Fibroblast of lung (primary cell): ENCODE results near the gene CASTOR2. TPM values are rescaled to one million over a fixed set of nuclear protein-coding genes. Genes with fewer than 3 reads are reported as not detected.
A peak's percentile ranks its signal among the peaks of the same experiment; 100 is the strongest.

ENCODE experiments used
- DNase-seq, 2 donors: peaks; one replicate each; pipeline versions ENCODE4 v3.0.0 to v3.0.0-alpha.2; 2010; ENCODE audit warnings: low read depth in 2 of 2
- H2AFZ ChIP-seq: 2 replicates; pipeline ENCODE4 v1.5.1; 2012; ENCODE audit warnings: low read length, control low read depth, inconsistent platforms
- H3K27ac ChIP-seq: 2 replicates; pipeline ENCODE4 v1.5.1; 2011; ENCODE audit warnings: low read length, control low read depth; ENCODE audit not compliant: insufficient read depth
- H3K27me3 ChIP-seq: 2 replicates; pipeline ENCODE4 v1.5.1; 2011; ENCODE audit warnings: mild to moderate bottlenecking, low read length; ENCODE audit not compliant: control insufficient read depth, insufficient read depth
- H3K36me3 ChIP-seq: 2 replicates; pipeline ENCODE4 v1.5.1; 2011; ENCODE audit warnings: low read length; ENCODE audit not compliant: control insufficient read depth, insufficient read depth
- H3K4me1 ChIP-seq: 2 replicates; pipeline ENCODE4 v1.5.1; 2011; ENCODE audit warnings: low read length; ENCODE audit not compliant: control insufficient read depth, insufficient read depth; ENCODE audit errors: extremely low read depth
- H3K4me2 ChIP-seq: 2 replicates; pipeline ENCODE4 v1.5.1; 2011; ENCODE audit warnings: low read length, control low read depth; ENCODE audit not compliant: insufficient read depth; ENCODE audit errors: extremely low read depth
- H3K4me3 ChIP-seq, 4 experiments: fragments of 200-600 bp in 1 of 4; sonication (generic) in 1 of 4; replicated peaks in 1 of 4; 2 replicates each; pipeline ENCODE4 v1.5.1; 2011 to 2016; ENCODE audit warnings: low read length in 4 of 4, low read depth in 3 of 4, mild to moderate bottlenecking in 3 of 4, control low read depth in 2 of 4, inconsistent platforms in 1 of 4, mixed read lengths in 1 of 4; ENCODE audit not compliant: insufficient read depth in 1 of 4; ENCODE audit errors: control extremely low read depth in 1 of 4
- H3K79me2 ChIP-seq: 2 replicates; pipeline ENCODE4 v1.5.1; 2012; ENCODE audit warnings: mild to moderate bottlenecking, low read length, inconsistent platforms; ENCODE audit not compliant: control insufficient read depth, insufficient read depth
- H3K9ac ChIP-seq: 2 replicates; pipeline ENCODE4 v1.5.1; 2011; ENCODE audit warnings: mild to moderate bottlenecking, low read length, control low read depth; ENCODE audit not compliant: insufficient read depth
- H3K9me3 ChIP-seq: 2 replicates; pipeline ENCODE4 v1.5.1; 2012; ENCODE audit warnings: low read depth, low read length; ENCODE audit not compliant: control insufficient read depth, insufficient read depth
- H4K20me1 ChIP-seq: 2 replicates; pipeline ENCODE4 v1.5.1; 2011; ENCODE audit warnings: low read length; ENCODE audit not compliant: control insufficient read depth, insufficient read depth; ENCODE audit errors: extremely low read depth
- EZH2 ChIP-seq: IDR thresholded peaks from 2 replicates; pipeline ENCODE4 v1.5.1; 2012; ENCODE audit warnings: low read length, control low read depth, mild to moderate bottlenecking; ENCODE audit errors: missing control alignments
- polyA plus RNA-seq, 2 donors: library from polyadenylated mRNA; depleted of rRNA in 1 of 2; stranded (reverse) in 1 of 2; unstranded in 1 of 2; fragments of >200 nt; gene quantifications; 2 replicates each; pipeline ENCODE4 v1.2.1, GENCODE V29; 2011 to 2012; ENCODE audit warnings: missing spikeins in 1 of 2
- total RNA-seq: library from RNA; depleted of rRNA; stranded (reverse); fragments of >200 nt; gene quantifications from 2 replicates; pipeline ENCODE4 v1.2.1, GENCODE V29; 2014
- TF ChIP-seq, protein P1 (sequence below), 2 donors: IDR thresholded peaks in 1 of 2; conservative IDR thresholded peaks in 1 of 2; 1 replicate in 1 of 2; 2 replicates in 1 of 2; pipeline ENCODE4 v1.5.1; 2011 to 2012; ENCODE audit warnings: low read length in 2 of 2, control low read depth in 1 of 2, inconsistent platforms in 1 of 2, low read depth in 1 of 2, mild to moderate bottlenecking in 1 of 2

Gene CASTOR2
- total and polyA plus RNA-seq, 2 donors (not counting 1 experiment from before 2014, with no cell fraction given), result 9.0 to 10.9 TPM

DNA sequence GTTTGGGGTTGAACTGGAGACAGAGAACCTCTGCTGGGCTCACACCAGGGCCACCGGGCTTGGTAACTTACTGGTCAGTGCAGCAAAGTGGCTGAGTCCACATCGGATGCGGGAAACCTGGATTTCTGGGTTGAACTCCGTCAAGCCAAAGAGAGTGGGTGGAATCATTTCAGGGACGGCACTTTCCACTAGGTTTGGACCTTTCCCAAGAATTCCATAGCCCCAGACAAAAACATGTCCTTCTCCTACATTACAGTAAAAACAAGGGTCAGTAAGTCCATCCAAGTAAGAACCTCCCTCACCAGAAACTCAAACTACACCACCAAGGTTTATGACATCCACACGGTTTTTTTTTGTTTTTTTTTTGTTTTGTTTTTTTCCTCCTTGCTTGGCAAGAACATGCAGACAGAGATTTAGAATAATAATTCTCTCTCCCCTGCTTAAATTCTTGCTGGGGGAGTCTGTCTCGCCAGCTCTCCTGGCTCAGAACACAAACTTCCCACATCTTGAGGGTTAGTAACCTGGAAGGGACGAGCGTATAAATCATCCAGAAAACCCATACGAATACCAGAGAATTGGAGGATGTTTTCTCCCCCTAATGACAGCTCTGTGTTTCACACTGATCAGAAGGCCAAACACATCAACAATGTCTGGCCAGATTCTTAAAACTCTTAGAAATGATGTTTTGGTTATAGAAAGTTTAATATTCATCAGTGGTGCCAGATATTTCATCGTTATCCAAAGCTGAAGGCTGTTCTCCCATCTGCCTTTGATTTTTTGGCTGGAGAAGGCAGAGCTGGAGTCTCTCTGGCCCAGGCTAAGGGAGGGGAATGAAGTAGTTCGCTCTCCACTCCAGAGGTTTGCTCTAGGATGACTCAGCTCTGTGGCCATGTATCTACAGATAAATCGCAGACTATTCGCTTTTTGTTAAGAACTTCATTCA lies 91.6 kb downstream of the CASTOR2 start:
- H3K36me3 ChIP-seq, result peaks cover 13% of the 10 kb centered on the region
- H4K20me1 ChIP-seq, result peaks cover 1% of the 10 kb centered on the region
- peaks cover 11% of the 10 kb centered on the region for H3K4me1 ChIP-seq
- H3K27me3 ChIP-seq, result no peaks in the 10 kb centered on the region
- H3K79me2 ChIP-seq, result no peaks in the 10 kb centered on the region
- H3K9me3 ChIP-seq, result no peaks in the 10 kb centered on the region
- H3K4me3 ChIP-seq, result no peak overlapping the region
- peak; percentile 83 to 92 for DNase-seq
- peak overlapping the region; percentile 41 for H3K4me2 ChIP-seq
- no peak overlapping the region for H3K9ac ChIP-seq
- H2AFZ ChIP-seq, result no peak overlapping the region
- TF ChIP-seq, protein P1, sequence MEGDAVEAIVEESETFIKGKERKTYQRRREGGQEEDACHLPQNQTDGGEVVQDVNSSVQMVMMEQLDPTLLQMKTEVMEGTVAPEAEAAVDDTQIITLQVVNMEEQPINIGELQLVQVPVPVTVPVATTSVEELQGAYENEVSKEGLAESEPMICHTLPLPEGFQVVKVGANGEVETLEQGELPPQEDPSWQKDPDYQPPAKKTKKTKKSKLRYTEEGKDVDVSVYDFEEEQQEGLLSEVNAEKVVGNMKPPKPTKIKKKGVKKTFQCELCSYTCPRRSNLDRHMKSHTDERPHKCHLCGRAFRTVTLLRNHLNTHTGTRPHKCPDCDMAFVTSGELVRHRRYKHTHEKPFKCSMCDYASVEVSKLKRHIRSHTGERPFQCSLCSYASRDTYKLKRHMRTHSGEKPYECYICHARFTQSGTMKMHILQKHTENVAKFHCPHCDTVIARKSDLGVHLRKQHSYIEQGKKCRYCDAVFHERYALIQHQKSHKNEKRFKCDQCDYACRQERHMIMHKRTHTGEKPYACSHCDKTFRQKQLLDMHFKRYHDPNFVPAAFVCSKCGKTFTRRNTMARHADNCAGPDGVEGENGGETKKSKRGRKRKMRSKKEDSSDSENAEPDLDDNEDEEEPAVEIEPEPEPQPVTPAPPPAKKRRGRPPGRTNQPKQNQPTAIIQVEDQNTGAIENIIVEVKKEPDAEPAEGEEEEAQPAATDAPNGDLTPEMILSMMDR (conservative IDR thresholded peaks at IDR 0.05 in 1 of 2, IDR thresholded peaks at IDR 0.05 in 1 of 2; ENCODE audit: low read depth in 1 of 2, low read length in 2 of 2), result no peak
- no peak for TF ChIP-seq EZH2
- H3K27ac ChIP-seq, result peak overlapping the region; percentile 31

- Histone ChIP-seq H3K4me1 (peaks cover 11% of the 10 kb centered on the region), H3K9me3 (no peaks in the 10 kb centered on the region), H4K20me1 (peaks cover 1% of the 10 kb centered on the region), H2AFZ (no peak overlapping the region), H3K9ac (no peak overlapping the region), H3K36me3 (peaks cover 7% of the 10 kb centered on the region), H3K79me2 (no peaks in the 10 kb centered on the region), H3K27ac (no peak overlapping the region), H3K4me3 (no peak overlapping the region), H3K27me3 (no peaks in the 10 kb centered on the region), H3K4me2 (no peak overlapping the region)
- no peak for TF ChIP-seq EZH2
- TF ChIP-seq, protein P1 (conservative IDR thresholded peaks at IDR 0.05 in 1 of 2, IDR thresholded peaks at IDR 0.05 in 1 of 2; ENCODE audit: low read depth in 1 of 2, low read length in 2 of 2), result no peak
- DNase-seq, result no peak
Observed at GRCh38 chr7:75058406-75058805, 93.9 kb downstream of the CASTOR2 start.

- H3K4me1 ChIP-seq, result no peaks in the 10 kb centered on the region
- H3K9me3 ChIP-seq, result no peaks in the 10 kb centered on the region
- no peak for TF ChIP-seq EZH2
- TF ChIP-seq, protein P1 (conservative IDR thresholded peaks at IDR 0.05 in 1 of 2, IDR thresholded peaks at IDR 0.05 in 1 of 2; ENCODE audit: low read depth in 1 of 2, low read length in 2 of 2), result no peak
- H3K4me3 ChIP-seq, result no peak overlapping the region
- H3K36me3 ChIP-seq, result peaks cover 15% of the 10 kb centered on the region
- no peak overlapping the region for H3K27ac ChIP-seq
- no peak overlapping the region for H3K9ac ChIP-seq
- no peak for DNase-seq
- no peaks in the 10 kb centered on the region for H3K27me3 ChIP-seq
- no peak overlapping the region for H3K4me2 ChIP-seq
- H4K20me1 ChIP-seq, result no peaks in the 10 kb centered on the region
- no peak overlapping the region for H2AFZ ChIP-seq
- no peaks in the 10 kb centered on the region for H3K79me2 ChIP-seq
Observed at GRCh38 chr7:75064291-75064690, 99.8 kb downstream of the CASTOR2 start.
